ENCODE results near the gene TIPARP.

DNA sequence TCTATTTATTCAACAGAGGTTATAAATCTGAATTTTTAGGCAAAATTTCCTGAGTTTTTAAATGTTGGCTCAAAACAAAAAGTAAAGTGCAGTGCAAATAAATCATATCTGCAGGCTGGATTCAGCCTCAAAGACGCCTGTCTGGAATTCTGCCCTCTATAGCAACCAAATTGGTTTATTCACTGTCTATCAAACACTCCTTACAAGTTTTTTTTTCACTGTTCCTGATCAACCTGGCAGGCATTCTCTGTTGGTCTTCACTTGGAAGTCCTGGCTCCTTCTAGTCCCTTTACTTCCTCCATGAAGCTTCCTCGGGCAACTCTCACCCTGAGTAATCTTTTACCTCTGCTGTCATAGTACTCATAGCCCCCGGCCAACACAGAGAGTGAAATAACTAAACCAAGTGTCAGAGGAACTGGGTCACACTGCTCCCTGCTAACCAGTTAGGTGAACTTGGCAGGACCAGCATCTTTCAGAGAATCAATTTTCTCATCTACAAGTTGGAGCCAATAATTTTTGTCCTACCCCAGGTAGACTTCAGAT is 36.8 kb upstream of the TIPARP start:
- TF ChIP-seq, protein P1, sequence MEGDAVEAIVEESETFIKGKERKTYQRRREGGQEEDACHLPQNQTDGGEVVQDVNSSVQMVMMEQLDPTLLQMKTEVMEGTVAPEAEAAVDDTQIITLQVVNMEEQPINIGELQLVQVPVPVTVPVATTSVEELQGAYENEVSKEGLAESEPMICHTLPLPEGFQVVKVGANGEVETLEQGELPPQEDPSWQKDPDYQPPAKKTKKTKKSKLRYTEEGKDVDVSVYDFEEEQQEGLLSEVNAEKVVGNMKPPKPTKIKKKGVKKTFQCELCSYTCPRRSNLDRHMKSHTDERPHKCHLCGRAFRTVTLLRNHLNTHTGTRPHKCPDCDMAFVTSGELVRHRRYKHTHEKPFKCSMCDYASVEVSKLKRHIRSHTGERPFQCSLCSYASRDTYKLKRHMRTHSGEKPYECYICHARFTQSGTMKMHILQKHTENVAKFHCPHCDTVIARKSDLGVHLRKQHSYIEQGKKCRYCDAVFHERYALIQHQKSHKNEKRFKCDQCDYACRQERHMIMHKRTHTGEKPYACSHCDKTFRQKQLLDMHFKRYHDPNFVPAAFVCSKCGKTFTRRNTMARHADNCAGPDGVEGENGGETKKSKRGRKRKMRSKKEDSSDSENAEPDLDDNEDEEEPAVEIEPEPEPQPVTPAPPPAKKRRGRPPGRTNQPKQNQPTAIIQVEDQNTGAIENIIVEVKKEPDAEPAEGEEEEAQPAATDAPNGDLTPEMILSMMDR (conservative IDR thresholded peaks at IDR 0.05), result no peak
- no peak for TF ChIP-seq EZH2 (IDR thresholded peaks at IDR 0.05; ENCODE audit: low read depth)
